Loucy (cell line): Measurements from ENCODE around the gene ESF1.

ENCODE experiments used
- EZH2phosphoT487 ChIP-seq: fragments of 200-600 bp; IDR thresholded peaks from 2 replicates; pipeline ENCODE4 v1.6.1; 2018; ENCODE audit warnings: antibody characterized with exemption, mild to moderate bottlenecking, moderate library complexity, borderline replicate concordance
- TF ChIP-seq, protein P1 (sequence below): fragments of 200-600 bp; sonication (generic); conservative IDR thresholded peaks from 2 replicates; pipeline ENCODE4 v1.5.1; 2014; ENCODE audit warnings: mild to moderate bottlenecking, antibody characterized with exemption, low read length

DNA sequence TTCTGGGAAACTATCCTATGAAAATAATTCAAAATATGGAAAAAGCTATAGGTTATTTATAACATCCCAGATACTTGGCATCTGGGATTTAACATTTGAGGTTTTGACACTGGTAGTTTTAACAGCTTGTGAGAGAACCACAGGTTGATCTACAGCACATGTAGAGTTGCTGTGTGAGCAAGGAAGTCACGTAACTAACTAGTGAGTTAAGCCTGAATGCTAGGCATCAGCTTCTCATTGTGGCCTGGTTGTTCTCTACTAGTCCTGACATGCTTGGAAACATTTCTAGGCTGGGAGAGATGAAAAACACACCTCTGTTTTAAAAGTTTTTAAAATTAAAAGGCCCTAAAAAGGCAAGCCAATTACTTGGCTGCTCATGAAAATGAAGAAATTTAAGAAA lies 28.2 kb downstream of the ESF1 start:
- TF ChIP-seq, protein P1, sequence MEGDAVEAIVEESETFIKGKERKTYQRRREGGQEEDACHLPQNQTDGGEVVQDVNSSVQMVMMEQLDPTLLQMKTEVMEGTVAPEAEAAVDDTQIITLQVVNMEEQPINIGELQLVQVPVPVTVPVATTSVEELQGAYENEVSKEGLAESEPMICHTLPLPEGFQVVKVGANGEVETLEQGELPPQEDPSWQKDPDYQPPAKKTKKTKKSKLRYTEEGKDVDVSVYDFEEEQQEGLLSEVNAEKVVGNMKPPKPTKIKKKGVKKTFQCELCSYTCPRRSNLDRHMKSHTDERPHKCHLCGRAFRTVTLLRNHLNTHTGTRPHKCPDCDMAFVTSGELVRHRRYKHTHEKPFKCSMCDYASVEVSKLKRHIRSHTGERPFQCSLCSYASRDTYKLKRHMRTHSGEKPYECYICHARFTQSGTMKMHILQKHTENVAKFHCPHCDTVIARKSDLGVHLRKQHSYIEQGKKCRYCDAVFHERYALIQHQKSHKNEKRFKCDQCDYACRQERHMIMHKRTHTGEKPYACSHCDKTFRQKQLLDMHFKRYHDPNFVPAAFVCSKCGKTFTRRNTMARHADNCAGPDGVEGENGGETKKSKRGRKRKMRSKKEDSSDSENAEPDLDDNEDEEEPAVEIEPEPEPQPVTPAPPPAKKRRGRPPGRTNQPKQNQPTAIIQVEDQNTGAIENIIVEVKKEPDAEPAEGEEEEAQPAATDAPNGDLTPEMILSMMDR, result no peak
- TF ChIP-seq EZH2phosphoT487, result no peak
